ENCODE measurements around the gene MOB1A.
"Not testable (repeated sequence)": the region's sequence is repeated elsewhere in the genome, so short reads cannot be mapped to it uniquely, and the experiment has no call there.

The MOB1A gene

DNA sequence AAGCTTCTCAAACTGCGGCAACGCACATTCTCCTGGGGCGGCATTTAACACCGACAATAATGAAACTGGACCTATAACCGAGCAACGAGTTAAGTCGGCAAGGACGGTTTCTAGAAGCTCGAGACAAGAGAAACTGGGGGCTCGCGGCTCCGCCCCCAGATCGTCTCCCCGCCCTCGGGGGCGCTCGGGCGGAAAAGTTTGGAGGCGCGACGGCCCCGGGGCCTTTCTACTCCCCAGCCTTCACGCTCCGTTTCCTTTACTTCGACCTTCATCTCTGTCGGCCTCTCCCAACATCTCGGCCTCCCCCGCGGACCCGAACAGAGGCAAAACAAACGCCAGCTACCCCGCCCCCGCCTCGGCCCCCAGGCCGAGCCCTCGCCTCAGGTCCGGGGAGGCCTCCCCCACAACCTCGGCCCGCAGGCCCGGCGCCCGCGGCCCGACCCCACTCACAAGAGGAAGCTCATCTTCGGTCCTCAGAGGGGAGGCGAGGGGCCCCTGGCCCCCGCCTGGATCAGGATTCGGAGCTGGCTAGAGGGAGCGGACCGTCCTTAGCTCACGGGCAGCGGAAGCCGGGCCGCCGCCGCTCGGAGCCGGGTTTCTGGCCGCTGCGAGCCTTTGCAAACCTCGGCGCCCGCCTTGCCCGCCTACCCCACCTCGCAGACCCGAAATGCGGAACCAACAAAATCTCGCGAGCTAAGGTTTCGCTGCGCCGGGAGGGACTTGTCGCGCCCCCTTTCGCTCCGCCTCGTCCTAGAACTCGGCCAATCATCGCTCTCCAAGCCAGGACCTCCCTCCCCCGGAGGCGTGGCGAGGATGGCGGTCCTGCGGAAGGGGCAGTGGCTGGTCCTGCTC lies at the start of gene MOB1A:
TSS of gene MOB1A (minus strand) at position 669 of the 852 bp plus-strand sequence. CDS start at position 464, 205 bp downstream.
- peak; percentile 98 for DNase-seq

DNA sequence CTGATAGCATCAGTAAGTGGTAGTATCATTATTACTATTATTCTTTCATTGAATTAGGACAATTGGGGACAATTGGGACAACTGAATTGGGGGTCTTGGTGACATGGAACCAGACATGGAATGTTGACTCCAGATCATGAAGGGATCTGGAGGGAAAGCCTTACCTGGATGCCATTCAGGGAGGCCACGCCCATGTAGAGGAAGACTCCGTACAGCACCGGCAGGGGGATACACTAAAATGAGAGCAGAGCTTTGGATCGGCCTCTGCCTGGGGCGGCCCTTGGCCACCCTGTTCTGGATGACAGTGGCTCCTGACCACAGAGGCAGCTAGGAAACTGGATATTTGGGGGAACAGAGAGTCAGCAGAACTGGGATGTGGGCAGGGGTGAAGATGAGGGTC lies 49.0 kb upstream of the MOB1A start:
- DNase-seq, result no peak

DNA sequence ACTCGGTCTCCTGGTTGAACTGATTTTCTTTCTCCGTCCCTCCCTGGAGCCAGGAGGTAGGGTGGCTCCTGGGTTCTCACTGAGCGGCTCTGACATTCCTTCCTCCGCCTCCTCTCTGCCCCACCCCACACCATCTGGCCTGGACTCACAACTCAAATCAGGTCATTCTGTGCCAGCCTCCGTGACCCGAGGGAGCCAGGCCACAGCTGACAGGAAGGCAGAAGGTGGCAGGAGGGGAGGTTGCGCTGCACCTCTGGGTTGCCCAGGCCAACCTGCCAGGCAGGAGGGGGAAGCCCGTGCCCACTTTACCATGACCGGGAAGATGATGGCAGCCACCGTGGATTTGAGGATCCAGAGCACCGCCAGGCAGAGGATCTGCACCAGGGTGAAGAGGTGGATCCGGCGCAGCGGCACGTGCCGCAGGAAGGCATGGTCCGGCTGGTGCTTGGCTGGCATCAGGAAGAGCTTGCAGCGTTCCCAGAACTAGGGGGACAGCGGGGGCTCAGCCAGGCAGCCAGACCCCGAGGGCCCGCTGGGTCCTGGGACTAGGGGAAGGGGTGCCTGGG lies 48.1 kb upstream of the MOB1A start:
- DNase-seq, result no peak

DNA sequence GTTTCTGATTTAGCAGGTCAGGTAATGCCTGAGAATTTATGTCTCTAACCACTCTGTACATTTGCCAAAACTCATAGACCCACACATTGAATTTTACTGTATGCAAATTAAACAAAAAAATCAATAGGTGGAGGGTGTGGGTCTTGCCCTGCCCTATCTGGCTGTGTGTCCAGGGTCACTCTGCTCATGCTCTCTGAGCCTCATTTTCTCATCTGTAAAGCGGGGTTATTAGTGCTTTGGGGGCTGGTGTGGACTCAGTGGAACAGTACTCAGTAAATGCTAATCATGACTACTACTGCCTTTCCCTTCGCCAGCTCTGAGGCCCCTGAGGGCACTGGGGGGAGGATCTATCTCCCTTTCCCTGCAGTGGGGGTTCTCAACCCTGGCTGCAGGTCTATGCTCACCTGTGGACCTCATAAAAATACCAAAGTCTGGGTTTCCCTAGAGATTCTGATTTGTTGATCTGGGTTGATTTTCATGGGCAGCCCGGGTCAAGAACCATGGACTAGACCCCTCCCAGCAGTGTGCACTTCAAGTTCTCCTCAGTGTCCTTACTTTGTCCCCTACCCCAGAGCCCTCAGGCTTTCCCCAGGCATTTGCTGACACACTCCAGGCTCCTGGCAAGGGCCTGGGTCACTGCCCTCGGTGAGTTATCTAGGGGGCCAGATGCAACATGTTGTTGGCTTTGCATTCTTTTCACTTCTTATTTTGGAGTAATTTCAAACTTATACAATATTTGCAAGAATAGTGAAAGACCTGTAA lies 47.2 kb upstream of the MOB1A start:
- no peak for DNase-seq

DNA sequence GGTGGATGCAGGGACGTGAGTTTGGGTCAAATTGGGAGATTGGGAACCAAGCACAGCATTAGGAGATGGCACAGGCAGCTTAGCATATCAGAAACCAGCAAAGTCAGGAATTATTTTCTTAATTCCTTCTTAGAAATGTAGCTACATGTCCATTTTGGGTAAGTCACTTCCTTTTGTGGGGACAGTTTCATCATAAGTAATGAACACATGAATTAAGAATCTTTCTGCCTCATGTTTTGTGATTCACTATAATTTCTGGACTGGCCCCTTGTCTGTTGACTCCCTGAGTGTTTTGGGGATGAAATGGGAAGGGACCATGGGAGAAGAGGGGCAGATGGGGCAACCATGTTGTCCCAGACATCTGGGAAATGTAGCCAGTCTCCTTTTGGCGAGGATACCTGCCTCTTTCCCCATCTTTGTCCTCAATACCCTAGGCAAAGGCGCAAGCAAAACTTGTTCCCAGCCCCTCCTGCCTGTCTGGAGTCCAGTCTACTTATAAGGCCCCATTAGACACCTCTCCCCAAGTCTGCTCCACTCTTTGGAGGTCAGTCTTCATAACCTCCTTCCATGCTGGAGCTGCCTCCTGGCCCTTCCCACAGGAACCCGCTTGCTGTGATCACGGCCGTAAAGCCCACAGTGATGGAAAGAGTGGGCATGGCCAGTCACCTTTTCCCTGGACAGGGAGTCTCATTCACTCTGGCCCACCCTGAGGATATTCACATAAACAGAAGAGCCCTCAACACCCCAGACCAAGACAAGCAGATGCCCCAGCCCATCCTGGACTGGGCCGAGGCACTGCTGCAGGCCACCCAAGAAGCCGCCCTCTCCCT lies 45.5 kb upstream of the MOB1A start:
- DNase-seq, result no peak

DNA sequence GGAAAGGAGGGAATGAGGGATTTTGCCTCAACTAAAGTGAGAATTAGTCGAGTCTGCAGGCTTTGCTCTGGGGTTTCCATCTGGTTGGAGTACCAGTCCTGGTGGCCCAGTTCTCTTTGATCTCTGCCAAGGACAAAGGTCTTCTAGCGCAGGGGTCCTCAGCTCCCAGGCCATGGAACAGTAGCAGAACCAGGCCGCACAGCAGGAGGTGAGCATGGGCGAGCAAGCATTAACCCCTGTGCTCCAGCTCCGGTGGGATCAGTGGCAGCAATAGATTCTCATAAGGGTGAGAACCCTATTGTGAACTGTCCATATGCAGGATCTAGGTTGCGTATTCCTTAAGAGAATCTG lies 43.6 kb upstream of the MOB1A start:
- no peak for DNase-seq

DNA sequence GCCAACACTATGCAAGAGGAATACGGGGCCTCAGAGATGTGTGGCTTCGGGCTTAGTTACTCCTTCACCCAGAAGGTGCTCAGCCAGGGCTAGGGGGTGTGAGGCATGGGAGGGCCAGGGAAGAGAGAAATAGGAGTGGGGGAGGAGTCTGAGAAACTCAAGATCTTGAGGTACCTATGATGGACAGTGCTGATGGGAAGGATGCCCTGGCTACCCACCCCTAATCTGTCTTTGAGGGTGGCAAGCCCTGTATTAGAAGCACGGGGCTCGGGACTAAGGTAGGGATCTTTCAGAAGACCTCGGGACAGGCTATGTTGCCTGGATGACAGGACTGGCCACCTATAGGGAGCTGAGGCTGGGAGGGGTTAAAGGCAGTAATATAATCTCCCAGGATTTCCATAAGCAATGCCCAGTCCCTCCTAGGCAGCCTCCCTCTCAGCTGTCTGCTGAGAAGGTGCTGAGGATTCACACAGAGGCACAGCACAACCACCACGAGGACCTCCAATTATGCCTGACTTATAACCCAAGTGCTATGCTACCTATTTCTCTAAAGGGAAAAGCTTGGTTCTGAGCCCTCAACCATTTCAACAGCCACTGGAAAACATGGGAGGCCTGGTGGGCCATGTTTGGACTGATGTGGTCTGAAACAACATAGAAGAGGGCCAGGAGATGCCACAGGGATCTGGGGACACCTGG lies 43.1 kb upstream of the MOB1A start:
- no peak for DNase-seq

DNA sequence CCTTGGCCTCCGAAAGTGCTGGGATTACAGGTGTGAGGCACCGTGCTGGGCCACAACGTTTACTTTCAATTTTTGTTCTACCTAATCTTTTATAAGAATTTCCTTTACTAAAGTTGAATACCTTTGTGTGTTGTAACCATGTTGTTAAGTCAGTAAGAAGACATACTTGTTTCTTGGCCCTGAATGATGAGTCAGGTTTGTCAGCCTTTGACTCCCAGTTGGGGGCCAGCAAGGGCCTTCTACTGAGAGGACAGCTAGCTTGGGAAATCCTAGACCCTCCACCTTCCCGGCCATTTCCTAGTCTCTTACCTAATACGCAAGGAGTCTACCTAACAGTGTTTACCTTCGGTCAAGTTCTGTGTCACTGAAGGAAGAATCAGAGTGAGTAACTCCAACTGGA lies 42.4 kb upstream of the MOB1A start:
- DNase-seq, result no peak

DNA sequence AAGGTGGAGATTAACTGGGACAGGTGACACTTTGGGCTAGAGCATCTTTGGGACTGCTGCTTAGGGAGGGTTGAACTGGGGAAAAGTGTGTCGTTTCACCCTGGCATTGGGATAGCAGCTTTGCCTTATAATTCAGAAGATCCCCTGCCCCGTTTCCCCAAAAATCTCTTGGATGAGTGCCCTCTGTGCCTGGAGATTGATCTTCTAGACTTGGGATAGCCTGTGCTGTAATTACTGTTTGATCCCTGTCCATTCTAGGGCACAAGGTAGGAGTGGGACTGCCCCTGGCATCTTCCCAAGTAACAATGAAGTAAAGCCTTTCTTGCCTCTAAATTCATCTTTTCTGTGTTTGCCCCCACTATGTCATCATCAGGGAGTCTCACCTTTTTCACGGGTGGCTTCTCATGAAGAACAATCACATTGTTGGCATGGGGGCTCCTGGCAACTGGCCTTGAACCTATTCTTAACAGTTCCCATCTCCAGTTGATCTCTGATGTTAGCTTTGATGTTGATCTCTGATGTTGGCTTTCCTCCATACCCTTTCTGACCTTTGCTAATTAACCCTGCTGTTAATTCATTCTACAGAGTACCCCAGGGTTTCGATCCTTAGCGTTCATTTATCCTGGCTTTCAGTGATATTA lies 41.3 kb upstream of the MOB1A start:
- no peak for DNase-seq

DNA sequence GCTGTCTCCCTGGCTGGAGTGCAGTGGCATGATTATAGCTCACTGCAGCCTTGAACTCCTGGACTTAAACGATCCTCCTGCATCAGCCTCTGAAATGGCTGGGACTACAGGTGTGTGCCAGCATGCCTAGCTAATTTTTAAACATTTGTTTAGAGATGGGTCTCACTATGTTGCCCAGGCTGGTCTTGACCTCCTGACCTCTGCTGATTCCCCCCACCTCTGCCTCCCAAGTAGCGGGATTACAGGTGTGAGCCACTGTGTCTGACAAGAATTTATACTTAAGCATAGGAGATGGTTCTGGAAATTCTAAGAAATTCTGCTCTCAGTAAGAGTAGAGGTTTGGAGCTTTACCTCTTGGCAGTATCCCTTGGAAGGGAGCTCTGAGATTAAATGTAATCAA lies 38.0 kb upstream of the MOB1A start:
- DNase-seq, result no peak

DNA sequence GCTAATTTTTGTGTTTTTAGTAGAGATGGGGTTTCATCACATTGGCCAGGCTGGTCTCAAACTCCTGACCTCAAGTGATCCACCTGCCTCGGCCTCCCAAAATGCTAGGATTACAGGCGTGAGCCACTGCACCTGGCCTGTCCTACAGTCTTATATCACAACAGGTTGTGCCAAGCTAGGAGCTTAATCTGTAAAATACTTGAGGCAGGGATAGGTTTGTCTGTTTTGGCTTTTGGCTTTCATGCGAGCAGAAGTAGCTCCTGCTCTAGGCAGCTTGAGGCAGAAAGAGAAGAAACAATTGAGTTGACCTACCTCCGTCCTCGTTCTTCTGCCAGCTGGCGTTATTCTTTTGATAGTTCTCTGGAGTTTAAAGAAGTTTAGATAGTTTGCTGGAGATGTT lies 37.1 kb upstream of the MOB1A start:
- DNase-seq, result not testable (repeated sequence)

DNA sequence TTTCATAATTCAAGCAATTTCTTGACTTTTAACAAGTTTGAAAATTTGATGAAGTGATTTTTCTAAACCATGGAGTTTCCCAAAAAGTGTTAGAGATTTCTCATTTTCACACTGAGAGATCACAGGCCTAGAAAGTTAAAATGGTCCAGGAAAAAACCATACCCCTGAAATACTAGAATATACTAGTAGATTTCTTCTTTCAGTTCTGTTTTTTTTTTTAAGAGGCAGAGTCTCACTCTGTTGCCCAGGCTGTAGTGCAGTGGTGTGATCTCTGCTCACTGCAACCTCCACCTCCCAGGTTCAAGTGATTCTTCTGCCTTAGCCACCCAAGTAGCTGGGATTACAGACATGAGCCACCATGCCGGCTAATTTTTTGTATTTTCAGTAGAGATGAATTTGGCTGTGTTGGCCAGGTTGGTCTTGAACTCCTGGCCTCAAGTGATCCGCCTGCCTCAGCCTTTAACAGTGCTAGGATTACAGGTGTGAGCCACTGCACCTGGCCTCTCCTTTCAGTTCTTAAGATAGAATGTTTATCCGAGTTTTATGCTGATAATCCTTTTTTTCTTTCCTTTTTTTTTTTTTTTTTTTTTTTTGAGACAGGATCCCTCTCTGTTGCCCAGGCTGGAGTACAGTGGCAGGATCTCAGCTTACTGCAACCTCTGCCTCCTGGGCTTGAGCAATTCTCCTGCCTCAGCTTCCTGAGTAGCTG lies 34.2 kb upstream of the MOB1A start:
- no peak for DNase-seq

DNA sequence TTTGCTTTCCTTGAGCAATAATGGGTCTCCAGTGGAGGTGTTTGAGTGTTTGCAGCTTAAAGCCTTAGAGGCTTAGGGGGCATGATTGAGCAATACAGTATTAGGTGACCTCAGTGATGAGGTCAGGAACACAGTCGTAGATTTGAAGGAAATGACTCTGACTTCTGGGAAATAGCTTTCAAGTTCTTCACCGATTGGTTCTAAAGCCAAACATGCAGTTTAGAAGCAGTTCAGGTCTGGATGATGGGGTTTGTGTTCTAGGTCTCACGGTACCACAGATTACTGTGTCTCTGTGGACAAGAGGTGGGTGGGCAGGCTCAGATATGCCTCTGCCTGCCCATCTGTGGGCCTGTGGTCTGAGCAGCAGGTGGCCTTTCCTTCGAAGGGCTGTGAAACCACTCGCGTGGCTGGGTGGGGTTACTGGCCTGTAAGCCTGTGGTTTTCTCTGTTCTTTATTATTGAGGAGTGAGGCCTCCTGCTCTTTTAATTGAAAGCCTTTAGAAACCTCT lies 27.6 kb upstream of the MOB1A start:
- no peak for DNase-seq

DNA sequence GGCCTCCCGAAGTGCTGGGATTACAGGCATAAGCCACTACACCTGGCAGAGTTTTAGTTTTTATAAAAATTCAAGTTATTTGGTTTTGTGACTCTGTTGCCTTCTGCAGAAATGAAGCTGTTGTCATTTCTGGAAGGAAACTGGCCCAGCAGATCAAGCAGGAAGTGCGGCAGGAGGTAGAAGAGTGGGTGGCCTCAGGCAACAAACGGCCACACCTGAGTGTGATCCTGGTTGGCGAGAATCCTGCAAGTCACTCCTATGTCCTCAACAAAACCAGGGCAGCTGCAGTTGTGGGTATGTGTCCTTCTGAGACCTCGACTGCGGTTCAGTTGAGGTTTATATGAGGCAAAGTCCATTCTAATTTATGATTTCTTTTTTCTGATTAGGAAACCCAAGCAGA lies 26.9 kb upstream of the MOB1A start:
- DNase-seq, result no peak

DNA sequence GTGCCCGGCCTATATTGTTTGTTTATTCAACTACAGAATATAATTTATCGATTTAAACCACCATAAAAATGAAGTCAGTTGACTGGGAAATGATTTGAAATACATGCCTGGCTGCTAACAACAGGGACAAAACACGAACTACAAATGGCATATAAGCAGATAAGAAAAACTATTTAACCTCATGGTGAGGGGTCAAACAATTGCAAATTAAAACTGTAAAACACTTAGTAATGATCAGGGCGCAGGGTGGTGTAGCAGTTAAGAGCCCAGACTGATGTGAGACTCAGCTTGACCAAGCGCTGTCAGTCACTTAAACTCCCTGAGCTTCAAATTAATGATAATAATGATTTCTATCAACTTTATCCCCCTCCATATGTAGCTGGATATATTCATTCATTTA lies 26.4 kb upstream of the MOB1A start:
- no peak for DNase-seq

DNA sequence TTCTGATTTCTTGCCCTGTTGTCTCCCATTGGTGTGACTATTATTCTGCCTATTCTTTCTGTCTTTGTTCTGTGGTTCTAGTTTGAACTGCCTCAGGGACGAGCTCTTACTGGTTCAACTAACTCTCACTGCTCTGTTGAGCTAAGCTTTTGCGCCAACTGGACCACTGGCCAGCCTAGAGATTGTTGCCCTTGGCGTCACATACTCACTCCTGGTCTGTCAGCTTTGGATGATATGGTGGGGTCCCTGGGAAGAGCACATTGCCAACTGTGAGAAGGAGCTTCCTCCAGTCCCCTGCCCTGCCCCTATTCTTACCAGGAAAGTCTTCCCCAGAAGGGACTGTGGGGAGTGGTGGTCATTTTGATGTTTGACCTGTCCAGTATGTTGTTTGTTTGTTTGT lies 25.8 kb upstream of the MOB1A start:
- DNase-seq, result no peak

DNA sequence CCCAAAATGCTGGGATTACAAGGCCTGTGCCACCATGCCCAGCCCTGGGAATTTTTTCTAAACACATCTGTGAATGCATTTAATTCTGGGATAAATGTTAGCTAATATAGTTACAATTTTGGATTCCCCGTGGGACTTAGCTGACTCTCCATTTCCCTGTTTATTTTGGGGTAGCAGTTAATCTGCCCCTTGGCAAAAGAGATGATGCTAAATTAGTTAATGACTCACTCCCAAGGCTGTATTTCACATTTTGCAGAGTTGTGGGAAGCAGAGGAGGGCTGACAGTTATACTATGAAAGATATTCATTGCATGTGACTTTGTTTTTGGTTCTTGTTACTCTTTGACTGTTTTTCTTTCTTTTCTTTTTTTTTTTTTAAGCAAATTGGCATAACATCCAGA lies 22.9 kb upstream of the MOB1A start:
- no peak for DNase-seq

DNA sequence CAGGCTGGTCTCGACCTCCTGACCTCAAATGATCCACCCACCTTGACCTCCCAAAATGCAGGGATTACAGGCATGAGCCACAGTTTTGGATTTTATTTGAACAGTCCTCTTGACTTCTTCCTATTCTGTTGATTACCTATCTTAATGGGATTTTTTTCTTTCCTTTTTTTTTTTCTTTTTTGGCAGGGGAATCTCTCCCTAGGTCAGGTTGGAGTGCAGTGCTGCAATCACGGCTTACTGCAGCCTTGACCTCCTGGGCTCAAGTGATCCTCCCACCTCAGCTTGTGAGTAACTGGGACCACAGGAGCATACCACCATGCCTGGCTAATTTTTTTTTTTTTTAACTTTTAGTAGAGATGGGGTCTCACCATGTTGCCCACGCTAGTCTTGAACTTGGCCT lies 22.5 kb upstream of the MOB1A start:
- no peak for DNase-seq

DNA sequence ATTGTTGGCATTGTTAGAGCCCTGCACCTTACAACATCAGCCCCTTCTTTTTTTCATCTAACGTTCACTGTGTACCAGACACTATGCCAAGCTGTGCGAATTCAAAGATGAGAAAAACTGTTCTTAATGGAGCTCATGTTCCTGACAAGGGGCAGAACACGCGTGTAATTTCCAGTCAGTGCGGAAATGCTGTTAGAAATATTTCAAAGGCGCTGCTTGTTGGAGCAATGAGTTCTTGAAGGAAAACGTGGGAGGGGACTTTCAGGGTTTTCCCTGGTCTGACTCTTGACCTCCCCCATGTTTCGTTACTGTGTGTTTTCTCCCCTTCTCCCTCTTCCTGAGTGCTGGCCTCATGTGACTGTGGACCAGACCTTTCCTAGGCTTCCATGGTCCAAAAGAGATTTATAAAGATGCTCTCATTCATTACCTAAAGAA lies 21.2 kb upstream of the MOB1A start:
- no peak for DNase-seq

DNA sequence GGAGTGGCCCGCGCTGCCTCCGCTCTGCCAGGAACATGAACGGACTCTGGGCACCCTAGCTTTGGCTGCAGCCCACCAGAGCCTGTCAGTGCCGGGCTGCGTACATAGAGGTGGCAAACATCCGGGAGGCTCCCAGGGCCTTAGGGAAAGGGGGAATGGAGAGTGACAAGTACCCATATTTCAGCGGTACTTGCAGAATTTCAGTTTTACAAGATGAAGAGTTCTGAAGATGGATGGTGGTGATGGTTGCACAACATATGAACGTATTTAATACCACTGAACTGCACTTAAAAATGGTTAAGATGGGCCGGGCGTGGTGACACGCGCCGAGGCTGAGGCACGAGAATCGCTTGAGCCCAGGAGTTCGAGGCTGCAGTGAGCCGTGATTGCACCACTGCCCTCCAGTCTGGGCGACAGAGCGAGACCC lies 20.6 kb upstream of the MOB1A start:
- no peak for DNase-seq
